GM12872 (cell line): ENCODE measurements around the gene C9orf50.

Experiments
- CTCF ChIP-seq: IDR thresholded peaks from 3 replicates; pipeline ENCODE4 v1.5.1; 2011; ENCODE audit warnings: low read depth, mild to moderate bottlenecking, low read length, moderate library complexity; ENCODE audit not compliant: insufficient read depth

The C9orf50 gene

GRCh38 chr9:129640086-129640870 is 19.4 kb upstream of the C9orf50 start:
- TF ChIP-seq CTCF = no peak

GRCh38 chr9:129639756-129640085 is 18.8 kb upstream of the C9orf50 start:
- no peak for TF ChIP-seq CTCF

- no peak for TF ChIP-seq CTCF
These were observed 18.2 kb upstream of the C9orf50 start for GRCh38 chr9:129639034-129639630.

GRCh38 chr9:129637673-129638439 is 17.0 kb upstream of the C9orf50 start:
- no peak for TF ChIP-seq CTCF

GRCh38 chr9:129637102-129637501 is 16.2 kb upstream of the C9orf50 start:
- TF ChIP-seq CTCF = no peak

- no peak for TF ChIP-seq CTCF
These were observed 14.5 kb upstream of the C9orf50 start for GRCh38 chr9:129635099-129636065.
